Left forelimb (tissue), 1 donor: ENCODE results near the gene TRA2B.

Experiments
- DNase-seq: peaks from one replicate; pipeline ENCODE4 v3.0.0-alpha.2; 2018; ENCODE audit warnings: low spot score

Gene TRA2B

DNA sequence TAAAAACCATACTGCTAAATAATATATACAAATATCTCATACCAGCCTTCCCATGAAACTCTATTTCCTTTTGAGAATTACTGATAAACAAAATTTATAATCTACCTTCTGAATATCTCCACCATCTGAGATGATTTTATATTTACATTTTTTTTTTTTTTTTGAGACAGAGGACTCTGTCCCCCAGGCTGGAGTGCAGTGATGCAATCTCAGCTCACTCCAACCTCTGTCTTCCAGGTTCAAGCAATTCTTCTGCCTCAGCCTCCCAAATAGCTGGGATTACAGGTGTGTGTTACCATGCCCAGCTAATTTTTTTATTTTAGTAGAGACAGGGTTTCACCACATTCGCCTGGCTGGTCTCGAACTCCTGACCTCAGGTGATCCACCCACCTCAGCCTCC is 70.2 kb downstream of the TRA2B start:
- no peak for DNase-seq

DNA sequence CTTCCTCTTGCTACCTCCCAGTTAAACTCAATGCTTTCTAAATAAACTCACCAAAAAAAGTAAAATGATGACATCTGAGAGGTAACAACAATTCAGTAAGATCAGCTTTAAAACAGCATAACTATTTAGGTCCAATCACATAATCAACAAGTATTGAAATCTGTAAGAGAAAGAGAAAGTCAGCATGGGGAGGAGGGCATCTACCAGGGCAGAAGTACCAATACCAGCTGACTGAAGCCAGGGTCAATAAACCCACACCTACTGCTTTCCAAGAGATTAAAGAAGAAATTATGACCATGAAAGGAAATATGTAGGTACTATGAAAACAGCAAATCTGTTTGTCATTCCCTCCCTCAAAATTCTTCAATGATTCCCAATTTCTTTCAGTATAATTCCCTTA is 70.8 kb downstream of the TRA2B start:
- DNase-seq, result no peak

DNA sequence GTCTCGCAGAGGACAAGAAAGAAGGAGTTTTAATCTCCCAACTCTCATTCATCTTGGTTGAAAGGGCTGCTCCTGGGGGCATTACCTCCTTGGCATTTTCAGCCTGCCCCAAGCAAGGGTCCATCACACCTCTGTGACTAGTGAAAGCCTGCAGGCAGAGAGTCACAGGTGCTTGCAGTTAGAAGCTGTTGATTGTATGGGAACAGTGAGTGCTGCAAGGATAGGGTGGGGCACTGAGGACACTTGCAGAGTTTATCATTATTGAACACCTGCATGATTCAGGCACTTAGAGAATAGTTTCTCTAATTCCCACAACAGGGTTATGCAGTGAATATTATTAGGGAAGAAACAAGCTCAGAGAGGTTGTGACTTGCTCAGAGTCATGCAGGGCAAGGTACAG is 71.3 kb downstream of the TRA2B start:
- no peak for DNase-seq
